Measurements from ENCODE around the gene PLPP2. TPM values are rescaled to one million over a fixed set of nuclear protein-coding genes. Genes with fewer than 3 reads are reported as not detected.

The PLPP2 gene
- total and polyA plus RNA-seq, 2 donors (not counting 1 experiment from before 2014, with no cell fraction given) = 1.8 to 26.6 TPM

GRCh38 chr19:305240-306150, 14.3 kb upstream of the PLPP2 start:
- Histone ChIP-seq H3K4me2 (ENCODE audit: extremely low read depth, insufficient read depth, low read length) (no peak overlapping the region), H4K20me1 (ENCODE audit: control insufficient read depth, extremely low read depth, insufficient read depth, low read length) (no peaks in the 10 kb centered on the region), H2AFZ (ENCODE audit: low read length) (no peak overlapping the region), H3K9me3 (ENCODE audit: control insufficient read depth, insufficient read depth, low read depth, low read length) (no peaks in the 10 kb centered on the region), H3K79me2 (ENCODE audit: control insufficient read depth, insufficient read depth, low read length) (peaks cover 7% of the 10 kb centered on the region), H3K9ac (ENCODE audit: insufficient read depth, low read length) (no peak overlapping the region), H3K36me3 (ENCODE audit: control insufficient read depth, insufficient read depth, low read length) (peaks cover 15% of the 10 kb centered on the region), H3K27ac (ENCODE audit: insufficient read depth, low read length) (no peak overlapping the region), H3K4me1 (ENCODE audit: control insufficient read depth, extremely low read depth, insufficient read depth, low read length) (no peaks in the 10 kb centered on the region), H3K4me3 (replicated peaks in 1 of 4; ENCODE audit: control extremely low read depth in 1 of 4, insufficient read depth in 1 of 4, low read depth in 3 of 4, low read length in 4 of 4) (no peak overlapping the region), H3K27me3 (ENCODE audit: control insufficient read depth, insufficient read depth, low read length) (no peaks in the 10 kb centered on the region)
- no peak for DNase-seq (ENCODE audit: low read depth in 2 of 2)
- TF ChIP-seq EZH2 (IDR thresholded peaks at IDR 0.05; ENCODE audit: low read length, missing control alignments) (no peak), CTCF (conservative IDR thresholded peaks at IDR 0.05 in 1 of 2, IDR thresholded peaks at IDR 0.05 in 1 of 2; ENCODE audit: low read depth in 1 of 2, low read length in 2 of 2) (no peak)

GRCh38 chr19:296476-297225, 5.4 kb upstream of the PLPP2 start:
- no peak overlapping the region for H3K27ac ChIP-seq (ENCODE audit: insufficient read depth, low read length)
- H4K20me1 ChIP-seq (ENCODE audit: control insufficient read depth, extremely low read depth, insufficient read depth, low read length) = no peaks in the 10 kb centered on the region
- no peak for DNase-seq (ENCODE audit: low read depth in 2 of 2)
- no peaks in the 10 kb centered on the region for H3K79me2 ChIP-seq (ENCODE audit: control insufficient read depth, insufficient read depth, low read length)
- no peak overlapping the region for H3K4me3 ChIP-seq (replicated peaks in 1 of 4; ENCODE audit: control extremely low read depth in 1 of 4, insufficient read depth in 1 of 4, low read depth in 3 of 4, low read length in 4 of 4)
- no peak overlapping the region for H3K9ac ChIP-seq (ENCODE audit: insufficient read depth, low read length)
- H3K4me1 ChIP-seq (ENCODE audit: control insufficient read depth, extremely low read depth, insufficient read depth, low read length) = peaks cover 3% of the 10 kb centered on the region
- H3K4me2 ChIP-seq (ENCODE audit: extremely low read depth, insufficient read depth, low read length) = no peak overlapping the region
- H3K27me3 ChIP-seq (ENCODE audit: control insufficient read depth, insufficient read depth, low read length) = peaks cover 30% of the 10 kb centered on the region
- TF ChIP-seq CTCF (conservative IDR thresholded peaks at IDR 0.05 in 1 of 2, IDR thresholded peaks at IDR 0.05 in 1 of 2; ENCODE audit: low read depth in 1 of 2, low read length in 2 of 2) = no peak
- TF ChIP-seq EZH2 (IDR thresholded peaks at IDR 0.05; ENCODE audit: low read length, missing control alignments) = no peak
- no peaks in the 10 kb centered on the region for H3K9me3 ChIP-seq (ENCODE audit: control insufficient read depth, insufficient read depth, low read depth, low read length)
- H2AFZ ChIP-seq (ENCODE audit: low read length) = no peak overlapping the region
- no peaks in the 10 kb centered on the region for H3K36me3 ChIP-seq (ENCODE audit: control insufficient read depth, insufficient read depth, low read length)

GRCh38 chr19:295687-296370, 4.6 kb upstream of the PLPP2 start:
- Histone ChIP-seq H3K4me2 (ENCODE audit: extremely low read depth, insufficient read depth, low read length) (no peak overlapping the region), H3K9ac (ENCODE audit: insufficient read depth, low read length) (no peak overlapping the region), H3K9me3 (ENCODE audit: control insufficient read depth, insufficient read depth, low read depth, low read length) (no peaks in the 10 kb centered on the region), H3K4me3 (replicated peaks in 1 of 4; ENCODE audit: control extremely low read depth in 1 of 4, insufficient read depth in 1 of 4, low read depth in 3 of 4, low read length in 4 of 4) (no peak overlapping the region), H4K20me1 (ENCODE audit: control insufficient read depth, extremely low read depth, insufficient read depth, low read length) (no peaks in the 10 kb centered on the region), H3K79me2 (ENCODE audit: control insufficient read depth, insufficient read depth, low read length) (no peaks in the 10 kb centered on the region), H3K4me1 (ENCODE audit: control insufficient read depth, extremely low read depth, insufficient read depth, low read length) (peaks cover 3% of the 10 kb centered on the region), H3K36me3 (ENCODE audit: control insufficient read depth, insufficient read depth, low read length) (no peaks in the 10 kb centered on the region), H3K27me3 (ENCODE audit: control insufficient read depth, insufficient read depth, low read length) (peaks cover 31% of the 10 kb centered on the region), H2AFZ (ENCODE audit: low read length) (no peak overlapping the region), H3K27ac (ENCODE audit: insufficient read depth, low read length) (no peak overlapping the region)
- TF ChIP-seq EZH2 (IDR thresholded peaks at IDR 0.05; ENCODE audit: low read length, missing control alignments) (no peak), CTCF (conservative IDR thresholded peaks at IDR 0.05 in 1 of 2, IDR thresholded peaks at IDR 0.05 in 1 of 2; ENCODE audit: low read depth in 1 of 2, low read length in 2 of 2) (no peak)
- no peak for DNase-seq (ENCODE audit: low read depth in 2 of 2)

Measured in fibroblast of lung (primary cell).